HG02840 (cell line): ENCODE results near the gene C4orf36.
"Not testable (repeated sequence)": the region's sequence is repeated elsewhere in the genome, so short reads cannot be mapped to it uniquely, and the experiment has no call there.

Source experiments
- ATAC-seq: cut with Tn5 transposase; IDR thresholded peaks from one replicate; pipeline ENCODE4 v1.9.1; 2021; ENCODE audit warnings: mild to moderate bottlenecking, moderate library complexity, moderate number of reproducible peaks; ENCODE audit not compliant: unreplicated experiment, low FRiP score

C4orf36 gene

DNA sequence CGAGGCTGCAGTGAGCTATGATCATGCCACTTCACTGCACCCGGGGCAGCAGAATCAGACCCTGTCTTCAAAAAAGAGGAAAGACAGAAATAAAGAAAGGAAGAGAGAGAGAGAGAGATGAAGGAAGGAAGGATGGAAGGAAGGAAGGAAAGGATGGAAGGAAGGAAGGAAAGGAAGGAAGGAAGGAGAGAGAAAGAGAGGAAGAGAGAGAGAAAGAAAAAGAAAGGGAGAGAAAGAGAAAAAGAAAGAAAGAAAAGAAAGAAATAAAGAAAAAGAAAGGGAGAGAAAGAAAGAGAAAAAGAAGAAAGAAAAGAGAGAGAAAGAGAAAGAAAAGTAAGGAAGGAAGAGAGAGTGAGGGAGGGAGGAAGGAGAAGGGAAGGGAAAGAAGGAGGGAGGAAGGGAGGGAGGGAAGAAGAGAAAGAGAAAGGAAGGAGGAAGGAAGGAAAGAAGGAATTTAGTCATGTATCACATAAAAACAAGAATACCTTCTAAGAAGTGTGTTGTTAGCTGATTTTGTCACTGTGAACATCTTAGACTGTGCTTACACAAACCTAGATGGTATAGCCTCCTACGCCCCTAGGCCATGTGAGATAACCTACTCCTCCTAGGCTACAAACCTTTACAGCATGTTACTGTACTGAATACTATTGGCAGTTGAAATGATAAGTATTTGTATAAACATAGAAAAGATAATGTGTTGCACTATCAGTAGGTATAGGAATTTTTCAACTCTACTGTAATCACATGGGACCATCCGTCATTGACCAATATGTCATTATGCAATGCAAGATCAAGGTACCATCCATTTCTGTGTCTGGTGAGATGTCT, 25.2 kb upstream of the C4orf36 start:
- no peak for ATAC-seq

DNA sequence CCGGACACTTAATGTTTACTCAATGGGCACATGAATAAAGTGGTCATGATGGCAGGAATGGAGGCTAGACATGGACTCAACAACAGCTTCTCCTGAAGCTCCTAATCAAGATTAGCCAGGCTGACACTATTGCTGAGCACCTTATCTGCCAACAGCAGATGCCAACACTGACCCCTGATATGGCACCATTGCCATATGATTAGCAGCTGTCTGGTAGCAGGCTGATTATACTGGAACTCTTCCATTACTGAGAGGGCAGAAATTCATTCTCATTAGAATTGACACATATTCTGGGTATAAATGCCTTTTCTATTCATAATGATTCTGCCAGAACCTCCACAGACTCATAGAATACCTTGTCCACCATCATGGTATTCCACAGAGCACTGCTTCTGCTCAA, 24.2 kb upstream of the C4orf36 start:
- ATAC-seq, result no peak

DNA sequence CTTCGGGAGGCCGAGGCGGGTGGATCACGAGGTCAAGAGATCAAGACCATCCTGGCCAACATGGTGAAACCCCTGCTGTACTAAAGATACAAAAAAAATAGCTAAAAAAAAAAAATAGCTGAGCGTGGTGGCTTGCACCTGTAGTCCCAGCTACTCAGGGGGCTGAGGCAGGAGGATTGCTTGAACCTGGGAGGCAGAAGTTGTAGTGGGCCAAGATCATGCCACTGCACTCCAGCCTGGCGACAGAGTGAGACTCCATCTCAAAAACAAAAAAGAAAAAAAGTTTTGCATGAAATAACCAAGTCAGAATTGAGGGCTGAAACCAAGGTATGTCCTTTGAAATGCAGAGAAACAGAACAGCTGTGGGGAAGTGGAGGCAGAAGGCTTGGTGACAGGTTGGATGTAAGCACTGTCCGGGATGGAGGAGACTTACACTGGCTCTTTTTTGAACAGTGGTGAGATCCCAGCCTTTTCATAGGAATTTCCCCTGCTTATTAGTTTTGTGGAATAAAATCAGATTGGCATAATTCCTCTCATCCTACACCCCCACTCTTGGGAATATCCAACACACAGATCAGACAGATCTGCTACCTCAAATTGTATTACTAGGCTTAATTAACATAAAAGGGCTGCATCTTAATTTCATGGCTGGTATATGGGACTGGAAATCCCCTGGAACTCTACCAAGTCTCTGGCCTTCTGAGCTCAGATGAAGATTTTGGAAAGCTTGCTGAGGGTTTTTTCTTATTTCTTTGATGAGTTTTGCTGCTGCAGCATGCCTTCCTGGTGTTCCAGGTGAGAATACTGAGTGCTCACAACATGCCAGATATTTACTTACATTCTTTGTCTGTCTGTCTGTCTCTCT, 18.8 kb upstream of the C4orf36 start:
- no peak for ATAC-seq

DNA sequence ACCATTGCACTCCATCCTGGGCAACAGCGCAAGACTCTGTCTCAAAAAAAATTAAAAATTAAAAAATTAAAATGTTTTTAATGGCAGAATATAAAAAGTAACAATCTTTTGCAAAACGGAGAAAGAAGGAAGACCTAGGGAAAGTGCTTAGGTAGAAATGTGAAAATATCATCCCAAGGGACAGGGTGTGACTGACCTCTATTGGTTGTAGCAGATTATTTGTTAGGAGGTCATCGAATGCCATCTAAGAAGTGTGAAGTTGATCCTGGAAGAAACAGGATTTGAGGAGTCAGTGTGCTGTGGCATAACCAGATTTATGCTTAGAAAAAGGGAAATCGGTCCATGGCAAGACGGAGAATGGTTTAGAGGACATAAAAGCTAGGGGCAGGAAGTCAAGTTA, 18.1 kb upstream of the C4orf36 start:
- no peak for ATAC-seq

DNA sequence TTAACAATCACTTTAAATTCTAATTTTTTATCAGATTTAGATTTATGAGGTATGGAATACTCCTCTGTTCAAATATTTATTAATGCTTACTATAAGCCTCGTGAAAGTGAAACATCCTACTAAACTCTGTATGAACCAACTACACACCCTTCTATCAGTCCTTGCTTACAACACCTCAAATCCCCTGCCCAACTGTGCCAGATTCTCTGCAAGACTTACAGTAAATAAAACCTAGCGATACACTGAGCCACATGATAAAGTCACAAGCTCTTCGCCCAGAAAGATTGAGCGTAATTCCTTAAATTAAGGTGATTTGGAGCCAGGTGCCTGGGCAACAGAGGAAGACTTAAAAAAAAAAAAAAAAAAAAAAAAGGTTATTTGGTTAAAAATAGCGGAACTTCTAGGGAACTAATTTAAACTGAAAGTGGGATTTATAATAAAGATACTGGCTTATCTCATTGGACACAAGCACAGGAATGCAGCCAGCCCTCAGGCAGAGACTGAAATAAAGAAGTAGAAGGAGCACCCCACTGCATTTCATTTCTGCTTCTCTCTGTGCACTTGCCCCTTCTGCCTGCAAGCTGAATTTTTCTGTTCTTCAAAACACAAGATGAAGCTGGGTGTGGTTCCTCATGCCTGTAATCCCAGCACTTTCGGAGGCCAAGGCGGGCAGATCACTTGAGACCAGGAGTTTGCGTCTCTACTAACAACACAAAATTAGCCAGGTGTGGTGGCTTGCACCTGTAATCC, 17.5 kb upstream of the C4orf36 start:
- ATAC-seq, result no peak

DNA sequence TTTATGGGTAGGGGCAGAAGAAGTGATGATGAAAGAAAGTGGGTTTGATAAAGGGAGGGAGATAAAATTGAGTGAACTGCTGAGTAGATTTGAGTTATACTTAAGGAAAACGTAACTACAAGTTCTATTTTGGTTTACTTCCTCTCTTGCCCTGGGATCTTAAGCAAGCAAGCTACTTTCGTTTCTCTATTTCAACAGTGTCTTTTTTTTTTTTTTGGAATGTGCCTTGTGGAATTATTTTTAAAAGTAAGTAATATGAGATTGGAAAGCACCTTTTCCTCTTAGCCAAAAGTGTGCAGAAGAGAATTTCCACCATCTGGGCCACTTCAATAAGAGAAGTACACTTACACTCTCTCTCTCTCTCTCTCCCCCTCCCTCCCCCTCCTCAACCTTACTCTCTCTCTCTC, 16.0 kb upstream of the C4orf36 start:
- no peak for ATAC-seq

DNA sequence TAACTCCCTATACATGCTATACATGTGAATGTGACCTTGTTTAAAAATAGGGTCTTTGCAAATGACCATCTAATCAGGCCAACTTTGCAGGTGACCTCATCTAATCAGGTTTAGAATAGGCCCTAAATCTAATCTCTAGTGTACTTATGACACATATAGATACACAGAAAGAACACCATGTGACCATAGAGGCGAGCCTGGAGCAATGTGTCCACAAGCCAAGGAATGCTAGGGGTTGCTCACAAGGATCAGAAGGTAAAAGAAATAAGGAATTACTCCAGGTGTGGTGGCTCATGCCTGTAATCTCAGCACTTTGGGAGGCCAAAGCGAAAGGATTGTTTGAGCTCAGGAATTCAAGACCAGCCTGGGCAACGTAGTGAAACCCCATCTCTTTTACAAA, 9.6 kb upstream of the C4orf36 start:
- no peak for ATAC-seq

DNA sequence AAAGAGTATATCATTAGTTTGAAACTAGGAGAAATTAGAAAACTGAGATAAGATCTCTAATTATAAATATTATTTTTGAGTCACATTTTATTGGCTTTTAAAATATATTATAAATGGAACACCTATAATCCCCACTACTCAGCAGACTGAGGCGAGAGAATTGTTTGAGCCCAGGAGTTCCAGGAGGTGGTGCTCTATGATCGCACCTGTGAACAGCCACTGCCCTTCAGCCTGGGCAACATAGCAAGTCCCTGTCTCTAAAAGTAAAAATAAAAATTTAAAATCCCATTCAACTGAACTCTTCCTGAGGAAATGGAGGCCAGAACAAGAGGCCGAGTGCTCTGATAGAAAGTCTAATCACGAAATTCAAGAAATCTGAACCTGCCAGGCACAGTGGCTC, 6.3 kb upstream of the C4orf36 start:
- ATAC-seq, result no peak

DNA sequence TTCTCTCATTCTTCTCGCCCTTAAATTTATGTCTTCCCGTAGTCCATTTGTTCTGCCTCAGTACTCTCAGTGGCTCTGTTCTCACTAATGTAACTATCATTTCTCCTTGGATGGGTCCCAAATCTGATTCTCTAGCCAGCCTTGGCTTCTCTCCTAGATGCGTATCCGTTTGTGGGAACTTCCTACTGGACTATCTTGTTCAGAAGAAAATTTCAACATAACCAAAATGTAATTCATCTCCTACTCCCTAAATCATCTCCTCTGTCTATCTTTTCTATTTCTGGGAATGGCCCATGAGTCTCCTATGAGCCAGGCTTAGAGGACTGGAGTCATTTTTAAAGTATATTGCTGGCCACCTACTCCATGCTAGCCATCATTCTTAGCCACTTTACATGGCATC, 4.4 kb upstream of the C4orf36 start:
- ATAC-seq, result no peak

DNA sequence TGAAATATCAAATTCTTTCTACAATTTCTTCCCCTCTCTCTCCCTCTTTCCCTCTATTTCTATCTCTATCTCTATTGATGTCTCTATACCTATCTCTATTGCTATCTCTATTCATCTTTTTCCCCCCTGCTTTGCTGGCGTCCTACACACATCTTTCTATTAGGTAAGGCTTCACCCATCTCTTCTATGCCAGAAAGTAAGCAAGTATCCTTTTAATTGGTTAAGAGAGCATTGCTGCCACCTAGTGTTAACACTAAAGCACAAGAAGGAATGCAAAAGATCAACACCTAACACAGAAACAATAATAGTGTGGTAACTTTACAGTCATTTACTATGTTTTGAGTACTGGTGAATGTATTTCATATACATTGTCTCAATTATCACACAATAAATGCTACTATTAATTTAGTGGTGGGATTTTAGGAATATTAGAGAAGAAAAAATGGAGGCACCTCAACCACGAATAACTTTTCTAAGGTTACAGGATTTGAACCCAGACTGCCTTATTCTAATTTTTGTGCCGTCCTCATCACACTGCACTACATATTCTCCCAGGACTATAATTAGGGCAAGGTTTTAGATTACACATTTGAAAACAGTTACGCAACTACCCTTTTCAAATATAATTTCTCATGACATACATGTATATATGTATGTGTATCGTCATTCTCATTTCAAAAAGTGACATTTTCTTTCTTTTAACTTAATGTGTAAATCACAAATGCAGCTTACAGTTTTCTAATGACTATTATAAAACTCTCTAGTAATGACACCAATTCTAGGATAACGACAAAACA, 3.7 kb upstream of the C4orf36 start:
- ATAC-seq, result peak; percentile 46

DNA sequence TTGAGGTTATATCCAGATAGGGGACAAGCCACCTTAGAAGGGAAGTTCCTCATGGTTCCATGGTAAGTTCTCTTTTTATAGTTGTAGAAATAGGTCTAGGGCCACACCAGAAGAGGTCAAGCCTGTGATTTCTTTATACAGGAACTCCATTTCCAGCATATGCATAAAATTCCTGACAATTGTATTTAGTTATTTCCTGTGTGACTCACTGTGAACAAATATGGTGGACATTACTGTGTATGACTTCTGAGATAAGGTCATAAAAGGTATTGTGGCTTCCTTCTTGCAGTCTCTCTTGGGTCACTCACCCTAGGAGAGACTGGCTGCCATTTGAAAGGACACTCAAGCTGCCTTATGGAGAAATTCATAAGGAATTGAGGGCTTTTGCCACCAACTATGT, 2.2 kb upstream of the C4orf36 start:
- ATAC-seq, result no peak

DNA sequence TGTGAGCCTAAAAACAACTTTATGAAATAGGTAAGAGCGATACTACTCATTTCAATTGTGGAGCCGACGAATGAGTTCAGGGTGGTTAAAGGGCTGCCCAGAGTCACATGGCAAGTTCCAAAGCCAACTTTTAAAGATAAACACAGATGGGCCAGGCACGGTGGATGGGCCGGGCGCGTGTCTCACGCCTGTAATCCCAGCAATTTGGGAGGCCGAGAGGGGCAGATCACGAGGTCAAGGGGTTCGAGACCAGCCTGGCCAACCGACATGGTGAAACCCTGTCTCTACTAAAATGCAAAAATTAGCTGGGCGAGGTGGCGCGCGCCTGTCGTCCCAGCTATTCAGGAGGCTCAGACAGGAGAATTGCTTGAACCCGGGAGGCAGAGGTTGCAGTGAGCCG, 914 bp upstream of the C4orf36 start:
- ATAC-seq, result no peak

DNA sequence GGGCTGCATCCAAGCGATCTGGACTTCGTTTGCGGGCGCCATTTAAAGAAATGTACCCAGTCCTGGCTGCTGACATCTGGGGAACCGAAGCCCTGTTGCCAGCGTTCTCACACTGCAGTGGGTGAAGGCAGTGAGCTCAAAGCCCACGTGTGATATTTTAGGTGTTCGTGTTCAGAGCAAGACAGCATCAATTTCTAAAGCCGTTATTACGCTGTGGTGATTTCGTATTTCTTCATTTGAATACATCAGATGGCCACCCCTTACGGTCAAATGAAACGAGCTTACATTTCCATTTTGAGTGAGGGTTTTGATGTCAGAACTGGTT, 376 bp upstream of the C4orf36 start:
- no peak for ATAC-seq

DNA sequence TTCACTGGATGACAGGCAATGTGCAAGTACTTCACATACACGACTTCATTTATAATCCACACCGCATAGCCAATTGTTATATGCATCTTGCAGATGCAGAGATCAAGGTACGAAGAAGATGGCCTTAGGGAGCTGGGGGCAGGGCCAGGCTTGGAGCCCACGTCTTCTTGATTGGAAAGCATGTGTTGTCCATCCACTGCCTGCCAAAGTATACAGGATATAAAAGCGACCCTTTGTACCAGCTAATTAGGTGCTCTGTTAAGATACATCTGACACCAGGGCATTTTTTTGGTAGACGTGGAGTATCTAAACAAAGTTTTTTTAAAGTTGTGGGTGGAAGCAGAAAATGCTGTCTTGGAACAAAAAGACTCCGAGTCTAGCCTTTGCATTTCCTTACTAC, 1.4 kb downstream of the C4orf36 start:
- ATAC-seq, result no peak

DNA sequence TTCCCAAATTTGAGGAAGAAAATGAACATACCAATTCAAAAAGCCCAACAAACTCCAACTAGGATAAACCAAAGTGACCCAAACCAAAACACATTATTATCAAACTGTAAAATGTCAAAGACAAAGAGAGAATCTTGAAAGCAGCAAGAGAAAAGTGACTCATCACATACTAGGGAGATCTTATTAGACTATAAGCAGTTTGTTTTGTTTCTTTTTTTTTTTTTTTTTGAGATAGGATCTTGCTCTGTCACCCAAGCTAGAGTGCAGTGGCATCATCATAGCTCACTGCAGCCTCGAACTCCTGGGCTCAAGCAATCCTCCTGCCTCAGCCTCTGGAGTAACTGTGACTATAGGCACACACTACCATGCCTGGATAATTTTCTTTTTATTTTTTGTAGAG, 12.6 kb downstream of the C4orf36 start:
- no peak for ATAC-seq

DNA sequence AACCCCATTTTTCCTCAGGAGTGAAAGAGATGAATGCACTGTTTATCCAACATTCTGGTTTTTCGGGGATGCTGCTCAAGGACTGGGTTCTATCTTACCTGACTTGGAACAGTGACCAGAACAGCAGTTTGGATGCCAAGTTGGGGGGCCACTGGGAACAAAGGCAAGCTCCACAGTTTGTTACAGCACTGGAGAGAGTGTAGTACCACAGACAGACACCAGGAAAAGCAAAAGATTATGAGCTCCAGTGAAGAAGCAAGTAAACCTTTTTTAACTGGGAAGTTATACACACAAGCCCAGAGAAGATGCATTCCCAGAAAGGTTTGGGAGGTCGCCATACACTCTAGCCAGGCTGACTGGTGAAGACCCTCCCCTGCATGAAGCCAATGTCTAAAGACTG, 13.6 kb downstream of the C4orf36 start:
- no peak for ATAC-seq

DNA sequence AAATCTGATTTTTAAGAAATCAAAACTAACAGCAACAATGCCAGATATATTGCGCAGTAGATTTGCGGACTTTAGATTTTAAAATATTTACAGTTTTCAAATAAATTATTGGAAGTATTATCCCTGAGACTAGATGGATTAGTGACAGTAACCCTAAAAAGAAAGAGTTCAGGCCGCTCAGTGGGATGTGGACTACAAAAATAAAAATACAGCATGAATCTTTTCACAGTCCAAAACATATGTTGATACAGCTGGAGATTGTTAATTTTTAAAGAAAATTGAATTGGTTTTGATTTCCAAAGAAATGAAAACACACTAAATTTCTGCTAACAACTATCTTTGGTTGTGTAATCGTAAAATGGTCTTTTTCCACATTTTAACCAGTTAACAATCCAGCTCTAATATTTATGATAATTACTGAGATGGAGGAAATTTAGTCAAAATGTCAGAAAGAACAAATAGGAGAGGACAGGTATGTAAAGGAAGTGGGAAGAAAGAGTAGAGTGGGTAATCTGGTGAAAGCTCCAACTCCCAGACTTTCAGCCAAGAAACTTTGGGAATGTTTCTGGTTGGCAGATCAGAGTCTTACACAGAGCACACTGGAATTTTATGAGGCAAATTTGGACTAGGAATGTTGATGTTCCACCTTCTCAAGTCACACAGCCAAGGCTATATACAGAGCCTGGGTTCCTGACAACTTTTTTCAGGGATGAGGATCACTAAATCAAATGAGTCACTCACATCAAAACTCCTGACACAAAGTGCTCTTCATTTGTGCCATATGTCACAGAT, 15.1 kb downstream of the C4orf36 start:
- ATAC-seq, result no peak

DNA sequence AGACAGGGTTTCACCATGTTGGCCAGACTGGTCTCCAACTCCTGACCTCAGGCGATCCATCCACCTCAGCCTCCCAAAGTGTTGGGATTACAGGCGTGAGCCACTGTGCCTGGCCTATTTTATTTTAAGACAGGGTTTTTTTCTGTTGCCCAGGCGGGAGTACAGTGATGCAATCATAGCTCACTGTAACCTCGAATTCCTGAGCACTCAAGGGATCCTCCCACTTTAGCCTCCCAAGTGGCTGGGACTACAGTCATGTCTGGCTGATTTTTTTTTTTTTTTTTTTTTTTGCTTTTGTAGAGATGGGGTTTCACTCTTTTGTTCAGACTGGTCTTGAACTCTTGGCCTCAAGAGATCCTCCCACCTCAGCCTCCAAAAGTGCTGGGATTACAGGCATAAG, 16.8 kb downstream of the C4orf36 start:
- not testable (repeated sequence) for ATAC-seq

DNA sequence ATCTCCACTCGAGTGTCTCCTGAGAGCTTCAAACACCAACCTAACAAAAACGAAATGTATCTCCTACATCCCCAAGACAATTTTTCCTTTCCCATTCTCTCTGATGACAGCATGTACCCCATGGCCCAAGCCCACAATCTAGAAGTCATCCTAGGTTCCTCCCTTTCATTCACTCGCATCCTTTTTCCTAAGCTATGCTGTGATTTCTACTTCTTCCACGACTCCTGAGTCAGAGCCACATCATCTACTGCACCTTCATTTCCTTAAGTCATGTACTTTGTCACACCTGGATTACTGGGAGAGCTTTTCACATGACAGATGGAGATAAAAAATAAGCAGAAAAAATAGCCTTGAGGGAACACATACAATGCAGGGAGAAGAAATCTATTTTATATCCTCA, 20.1 kb downstream of the C4orf36 start:
- no peak for ATAC-seq
